AG04450 (cell line): Measurements from ENCODE around the gene SERINC3. TPM values are rescaled to one million over a fixed set of nuclear protein-coding genes. Genes with fewer than 3 reads are reported as not detected.

Experiments
- CTCF ChIA-PET: fragments of 300-600, 350-600 bp; formaldehyde crosslinking; extraction: SDS; loops from one replicate; lab custom pipeline; 2022; ENCODE audit warnings: antibody characterized with exemption, inconsistent platforms; lab: Charles Lee
- POLR2A ChIA-PET: fragments of 350-600 bp; formaldehyde crosslinking; extraction: SDS; loops from one replicate; lab custom pipeline; 2021; ENCODE audit warnings: antibody characterized with exemption, inconsistent platforms; lab: Yijun Ruan, JAX
- DNase-seq: peaks from one replicate; pipeline ENCODE4 v3.0.0-alpha.2; 2011; ENCODE audit warnings: low read depth, low spot score
- H3K27ac ChIP-seq: one replicate; pipeline ENCODE4 v1.5.1; 2012; ENCODE audit warnings: low read depth, low read length, control low read depth
- H3K27me3 ChIP-seq: one replicate; pipeline ENCODE4 v1.6.0; 2012; ENCODE audit warnings: low read length; ENCODE audit not compliant: control insufficient read depth, insufficient read depth
- H3K4me3 ChIP-seq: 2 replicates; pipeline ENCODE4 v1.5.1; 2011; ENCODE audit warnings: mild to moderate bottlenecking, low read depth, low read length, control low read depth
- H3K9me3 ChIP-seq: 2 replicates; pipeline ENCODE4 v1.5.1; 2012; ENCODE audit warnings: low read length; ENCODE audit not compliant: control insufficient read depth, insufficient read depth
- CTCF ChIP-seq: IDR thresholded peaks from 2 replicates; pipeline ENCODE4 v1.5.1; 2011; ENCODE audit warnings: low read depth, low read length, control low read depth, inconsistent platforms
- polyA plus RNA-seq: library from polyadenylated mRNA; depleted of rRNA; stranded (reverse); fragments of >200 nt; gene quantifications from 2 replicates; pipeline ENCODE4 v1.2.3, GENCODE V29; 2011

SERINC3 gene
- polyA plus RNA-seq, 1 experiment, result 173 TPM

GRCh38 chr20:44459271-44459670 is 62.6 kb downstream of the SERINC3 start:
- CTCF ChIA-PET, result interaction anchor here (0.8 to 5.8 kb wide), 4 partner anchors 54 to 341 kb away, joined by 3 to 64 read pairs (median 3); no protein-coding TSS in a partner anchor
- Histone ChIP-seq H3K4me3 (no peak overlapping the region), H3K9me3 (no peaks in the 10 kb centered on the region; the same call in 1 of the 2 replicates), H3K27me3 (peaks cover 9% of the 10 kb centered on the region), H3K27ac (no peak overlapping the region)
- POLR2A ChIA-PET, result no interaction called here
- DNase-seq, result no peak
- no peak for TF ChIP-seq CTCF

GRCh38 chr20:44457016-44457415 is 64.9 kb downstream of the SERINC3 start:
- no peak for TF ChIP-seq CTCF
- H3K4me3 ChIP-seq, result no peak overlapping the region
- no peaks in the 10 kb centered on the region; the same call in 1 of the 2 replicates for H3K9me3 ChIP-seq
- ChIA-PET POLR2A (no interaction called here), CTCF (no interaction called here)
- H3K27me3 ChIP-seq, result peaks cover 14% of the 10 kb centered on the region
- DNase-seq, result no peak
- no peak overlapping the region for H3K27ac ChIP-seq

- TF ChIP-seq CTCF, result no peak
- Histone ChIP-seq H3K27ac (no peak overlapping the region), H3K4me3 (no peak overlapping the region), H3K9me3 (no peaks in the 10 kb centered on the region; the same call in 1 of the 2 replicates), H3K27me3 (peaks cover 15% of the 10 kb centered on the region)
- CTCF ChIA-PET, result no interaction called here
- POLR2A ChIA-PET, result no interaction called here
- no peak for DNase-seq
Measured at GRCh38 chr20:44456611-44457010, 65.3 kb downstream of the SERINC3 start.

GRCh38 chr20:44455126-44455525 is 66.7 kb downstream of the SERINC3 start:
- no peak for DNase-seq
- ChIA-PET POLR2A (no interaction called here), CTCF (no interaction called here)
- Histone ChIP-seq H3K9me3 (no peaks in the 10 kb centered on the region; the same call in 1 of the 2 replicates), H3K4me3 (no peak overlapping the region), H3K27ac (no peak overlapping the region), H3K27me3 (peaks cover 17% of the 10 kb centered on the region)
- TF ChIP-seq CTCF, result no peak

- peaks cover 17% of the 10 kb centered on the region for H3K27me3 ChIP-seq
- no peak for DNase-seq
- POLR2A ChIA-PET, result no interaction called here
- H3K27ac ChIP-seq, result no peak overlapping the region
- CTCF ChIA-PET, result interaction anchor here (1.1 kb wide), 1 partner anchor 239 kb away, joined by 3 read pairs; no protein-coding TSS in a partner anchor
- H3K9me3 ChIP-seq, result no peaks in the 10 kb centered on the region; the same call in 1 of the 2 replicates
- no peak for TF ChIP-seq CTCF
- H3K4me3 ChIP-seq, result no peak overlapping the region
Measured at GRCh38 chr20:44454306-44454963, 67.4 kb downstream of the SERINC3 start.
